ENCODE measurements around the gene TBC1D22A.

TBC1D22A gene

GRCh38 chr22:46894081-46894671, 131.7 kb downstream of the TBC1D22A start:
- DNase-seq = no peak

GRCh38 chr22:46894851-46895640, 132.6 kb downstream of the TBC1D22A start:
- no peak for DNase-seq

- DNase-seq = no peak
These were observed 133.3 kb downstream of the TBC1D22A start for GRCh38 chr22:46895753-46896152.

GRCh38 chr22:46896166-46896565, 133.7 kb downstream of the TBC1D22A start:
- no peak for DNase-seq

GRCh38 chr22:46896568-46897245, 134.3 kb downstream of the TBC1D22A start:
- no peak for DNase-seq

- DNase-seq = no peak
These were observed 134.8 kb downstream of the TBC1D22A start for GRCh38 chr22:46897246-46897623.

- DNase-seq = no peak
These were observed 138.1 kb downstream of the TBC1D22A start for GRCh38 chr22:46900549-46900948.

- DNase-seq = no peak
These were observed 140.0 kb downstream of the TBC1D22A start for GRCh38 chr22:46902436-46902835.

GRCh38 chr22:46902998-46903916, 140.8 kb downstream of the TBC1D22A start:
- no peak for DNase-seq

GRCh38 chr22:46905415-46905814, 143.0 kb downstream of the TBC1D22A start:
- DNase-seq = no peak

GRCh38 chr22:46905834-46906233, 143.4 kb downstream of the TBC1D22A start:
- no peak for DNase-seq

GRCh38 chr22:46906326-46907045, 144.0 kb downstream of the TBC1D22A start:
- DNase-seq = no peak

- no peak for DNase-seq
These were observed 145.1 kb downstream of the TBC1D22A start for GRCh38 chr22:46907241-46908215.

GRCh38 chr22:46908641-46909107, 146.2 kb downstream of the TBC1D22A start:
- no peak for DNase-seq

GRCh38 chr22:46909237-46910030, 147.0 kb downstream of the TBC1D22A start:
- DNase-seq = no peak

- no peak for DNase-seq
These were observed 148.2 kb downstream of the TBC1D22A start for GRCh38 chr22:46910624-46911023.

- DNase-seq = no peak
These were observed 148.9 kb downstream of the TBC1D22A start for GRCh38 chr22:46911346-46911745.

GRCh38 chr22:46913351-46913750, 150.9 kb downstream of the TBC1D22A start:
- no peak for DNase-seq

GRCh38 chr22:46914481-46914880, 152.0 kb downstream of the TBC1D22A start:
- DNase-seq = no peak
